Metanephros (tissue), 1 donor: Measurements from ENCODE around the gene PGBD4. TPM values are rescaled to one million over a fixed set of nuclear protein-coding genes. Genes with fewer than 3 reads are reported as not detected.

Experiments used
- total RNA-seq: library from RNA; depleted of rRNA; stranded (reverse); fragments of >200 nt; gene quantifications from one replicate; pipeline ENCODE4 v1.2.3, GENCODE V29; 2014

The PGBD4 gene
- total RNA-seq = 2.0 TPM

GRCh38 chr15:34101366-34102174 lies at the start of gene PGBD4, which contains the start of gene EMC7:
PGBD4 (plus strand) TSS chr15:34102083; CDS start chr15:34102532, 449 bp downstream.
EMC7 (minus strand) TSS chr15:34101862; CDS start chr15:34101839, 23 bp downstream.

Other genes with a start within 250 kb of the PGBD4 start
- gene CHRM5, start 133.6 kb upstream of the PGBD4 start, total RNA-seq = not detected
- gene AVEN, start 62.9 kb upstream of the PGBD4 start, total RNA-seq = 7.0 TPM
- 27.7 TPM for gene EMC7, start 221 bp upstream of the PGBD4 start, total RNA-seq
- 56.8 TPM for gene KATNBL1, start 108.0 kb downstream of the PGBD4 start, total RNA-seq
- 65.9 TPM for gene EMC4, start 122.9 kb downstream of the PGBD4 start, total RNA-seq
- gene SLC12A6, start 235.7 kb downstream of the PGBD4 start, total RNA-seq = 26.2 TPM
- 125 TPM for gene NOP10, start 241.1 kb downstream of the PGBD4 start, total RNA-seq
- gene NUTM1, start 241.2 kb downstream of the PGBD4 start, total RNA-seq = not detected